ENCODE results near the gene CFAP251. TPM values are rescaled to one million over a fixed set of nuclear protein-coding genes. Genes with fewer than 3 reads are reported as not detected.

The CFAP251 gene
- total RNA-seq, 1 experiment from 2014 or later = 0.81 TPM

DNA sequence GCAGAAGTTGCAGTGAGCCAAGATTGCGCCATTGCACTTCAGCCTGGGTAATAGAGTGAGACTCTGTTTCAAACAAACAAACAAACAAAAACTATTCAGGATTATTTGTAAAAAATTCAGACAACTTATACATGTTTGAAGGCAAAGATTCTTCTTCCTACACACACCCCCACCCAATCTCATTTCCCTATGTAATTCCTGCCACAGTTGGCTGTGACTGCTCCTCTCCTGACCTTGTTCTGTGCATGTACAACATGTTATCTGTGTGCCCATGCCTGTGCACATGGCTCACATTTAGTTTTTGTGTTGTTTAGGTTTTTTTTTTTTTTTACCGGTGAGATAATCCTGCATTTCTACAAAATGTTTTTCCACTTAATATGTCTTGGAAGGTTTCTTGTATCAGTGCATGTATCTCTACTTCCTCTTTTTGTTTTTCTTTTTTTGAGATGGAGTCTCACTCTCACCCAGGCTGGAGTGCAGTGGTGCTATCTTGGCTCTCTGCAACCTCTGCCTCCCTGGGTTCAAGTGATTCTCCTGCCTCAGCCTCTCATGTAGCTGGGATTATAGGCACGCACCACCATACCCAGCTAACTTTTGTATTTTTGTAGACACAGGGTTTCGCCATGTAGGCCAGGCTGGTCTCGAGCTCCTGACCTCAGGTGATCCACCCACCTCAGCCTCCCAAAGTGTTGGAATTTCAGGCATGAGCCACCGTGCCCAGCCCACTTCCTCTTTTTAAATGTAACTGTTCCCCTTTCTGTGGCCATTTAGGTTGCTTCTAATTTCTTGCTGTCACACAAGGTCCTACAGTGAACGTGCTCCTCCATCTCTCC is 8.7 kb downstream of the CFAP251 start:
- Mint-ChIP-seq H3K4me1 (peaks cover 29 to 35% of the 10 kb centered on the region in 2 experiments), H3K4me3 (no peak overlapping the region; a peak in 1 of 5 replicates), H3K36me3 (ENCODE audit: insufficient read depth in 1 of 3, low read depth in 3 of 3) (no peaks in the 10 kb centered on the region), H3K27ac (peak overlapping the region; percentile 5 to 17 (median 11); a peak in 4 of 7 replicates), H3K9me3 (no peaks in the 10 kb centered on the region), H3K27me3 (ENCODE audit: low read depth) (peaks cover 4% of the 10 kb centered on the region; the same call in 1 of the 2 replicates)
- no peaks in the 10 kb centered on the region for H4K20me1 ChIP-seq (ENCODE audit: control insufficient read depth, insufficient read depth, insufficient read length)
- no peak overlapping the region for H2BK20ac ChIP-seq (ENCODE audit: low read depth, low read length, poor library complexity, severe bottlenecking)
- H3K18ac ChIP-seq (ENCODE audit: insufficient read length, low read depth, low read length) = no peak overlapping the region
- H2BK12ac ChIP-seq (ENCODE audit: insufficient read length, low read depth, low read length) = no peak overlapping the region
- WGBS (ENCODE audit: extremely low coverage, insufficient read length, low lambda C conversion rate) = no CpG with 5 or more reads among the region's 7 CpGs
- H2AFZ ChIP-seq (ENCODE audit: low read length) = no peak overlapping the region
- H3K23me2 ChIP-seq (ENCODE audit: insufficient read length, low read depth, low read length, poor library complexity, severe bottlenecking) = no peaks in the 10 kb centered on the region
- H4K5ac ChIP-seq (ENCODE audit: insufficient read length, low read depth, low read length) = peak overlapping the region; percentile 68
- no peaks in the 10 kb centered on the region for H3K79me1 ChIP-seq (ENCODE audit: insufficient read depth, low read depth, low read length, poor library complexity, severe bottlenecking)
- no peaks in the 10 kb centered on the region for H3K79me2 ChIP-seq (ENCODE audit: insufficient read depth, low read length)
- no peak overlapping the region for H3T11ph ChIP-seq (ENCODE audit: low read length)
- TF ChIP-seq, protein P1, sequence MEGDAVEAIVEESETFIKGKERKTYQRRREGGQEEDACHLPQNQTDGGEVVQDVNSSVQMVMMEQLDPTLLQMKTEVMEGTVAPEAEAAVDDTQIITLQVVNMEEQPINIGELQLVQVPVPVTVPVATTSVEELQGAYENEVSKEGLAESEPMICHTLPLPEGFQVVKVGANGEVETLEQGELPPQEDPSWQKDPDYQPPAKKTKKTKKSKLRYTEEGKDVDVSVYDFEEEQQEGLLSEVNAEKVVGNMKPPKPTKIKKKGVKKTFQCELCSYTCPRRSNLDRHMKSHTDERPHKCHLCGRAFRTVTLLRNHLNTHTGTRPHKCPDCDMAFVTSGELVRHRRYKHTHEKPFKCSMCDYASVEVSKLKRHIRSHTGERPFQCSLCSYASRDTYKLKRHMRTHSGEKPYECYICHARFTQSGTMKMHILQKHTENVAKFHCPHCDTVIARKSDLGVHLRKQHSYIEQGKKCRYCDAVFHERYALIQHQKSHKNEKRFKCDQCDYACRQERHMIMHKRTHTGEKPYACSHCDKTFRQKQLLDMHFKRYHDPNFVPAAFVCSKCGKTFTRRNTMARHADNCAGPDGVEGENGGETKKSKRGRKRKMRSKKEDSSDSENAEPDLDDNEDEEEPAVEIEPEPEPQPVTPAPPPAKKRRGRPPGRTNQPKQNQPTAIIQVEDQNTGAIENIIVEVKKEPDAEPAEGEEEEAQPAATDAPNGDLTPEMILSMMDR (conservative IDR thresholded peaks at IDR 0.05) = no peak
- no peaks in the 10 kb centered on the region for H3K9me3 ChIP-seq (ENCODE audit: control insufficient read depth, low read depth, low read length)
- H3K4me2 ChIP-seq (ENCODE audit: insufficient read depth, insufficient read length, low read length) = peak overlapping the region; percentile 6
- peaks cover 10% of the 10 kb centered on the region for H3K4me1 ChIP-seq (ENCODE audit: insufficient read depth, low read length)
- no peak overlapping the region for H3K23ac ChIP-seq (ENCODE audit: insufficient read length, low read depth, low read length)
- peak overlapping the region; percentile 29 for H3K27ac ChIP-seq (ENCODE audit: insufficient read length, low read depth, low read length)
- H3K9ac ChIP-seq (ENCODE audit: extremely low read depth, insufficient read length, low read length) = no peak overlapping the region
- H2AK5ac ChIP-seq (ENCODE audit: insufficient read length, low read length) = peak overlapping the region; percentile 3
- H4K91ac ChIP-seq (ENCODE audit: insufficient read length, low read depth, low read length) = no peak overlapping the region
- H4K8ac ChIP-seq (replicated peaks; ENCODE audit: insufficient read length, low read depth, low read length) = no peak overlapping the region
- H3K4ac ChIP-seq (ENCODE audit: low read depth, low read length) = no peak overlapping the region
- DNase-seq = no peak
- no peak overlapping the region for H3K14ac ChIP-seq (ENCODE audit: insufficient read depth, low read length)
- no peak overlapping the region for H2BK120ac ChIP-seq (ENCODE audit: low read depth, low read length, poor library complexity, severe bottlenecking)
- H3K56ac ChIP-seq (ENCODE audit: insufficient read length, low read depth, low read length) = no peak overlapping the region
- no peak overlapping the region for H2BK15ac ChIP-seq (ENCODE audit: low read depth, low read length)
- no peak overlapping the region for H2BK5ac ChIP-seq (ENCODE audit: insufficient read length, low read length)
- H3K27me3 ChIP-seq (ENCODE audit: insufficient read depth, low read length) = no peaks in the 10 kb centered on the region

Measured in H9 (cell line).